Ascending aorta (tissue), 2 donors: Measurements from ENCODE around the gene OR2V2. TPM values are rescaled to one million over a fixed set of nuclear protein-coding genes. Genes with fewer than 3 reads are reported as not detected.
"Not testable (repeated sequence)": the region's sequence is repeated elsewhere in the genome, so short reads cannot be mapped to it uniquely, and the experiment has no call there.

Experiments used
- DNase-seq, 2 donors: peaks; one replicate each; pipeline ENCODE4 v3.0.0-alpha.2; 2019; ENCODE audit warnings: low spot score in 2 of 2
- H3K27ac ChIP-seq, 2 donors: fragments of 200-600 bp; sonication (generic); one replicate each; pipeline ENCODE4 v1.5.1; 2016 to 2017; ENCODE audit warnings: mild to moderate bottlenecking in 1 of 2
- H3K27me3 ChIP-seq: fragments of 200-600 bp; sonication (generic); one replicate; pipeline ENCODE4 v1.5.1; 2017
- H3K36me3 ChIP-seq, 2 donors: fragments of 200-600 bp; sonication (generic); one replicate each; pipeline ENCODE4 v1.5.1; 2016
- H3K4me1 ChIP-seq, 2 donors: fragments of 200-600 bp; sonication (generic); one replicate each; pipeline ENCODE4 v1.5.1; 2016 to 2017; ENCODE audit warnings: mild to moderate bottlenecking in 1 of 2
- H3K4me3 ChIP-seq, 2 donors: fragments of 200-600 bp; sonication (generic); one replicate each; pipeline ENCODE4 v1.5.1; 2016 to 2017; ENCODE audit warnings: mild to moderate bottlenecking in 1 of 2
- H3K9me3 ChIP-seq, 2 donors: fragments of 200-600 bp; sonication (generic); one replicate each; pipeline ENCODE4 v1.5.1; 2016
- CTCF ChIP-seq, 3 experiments: fragments of 200-600 bp in 2 of 3; fragments of 450-650 bp in 1 of 3; sonication (generic) in 2 of 3; IDR thresholded peaks; one replicate each; pipeline ENCODE4 v1.5.1; 2016 to 2019; ENCODE audit warnings: antibody characterized with exemption in 3 of 3, mild to moderate bottlenecking in 1 of 3, moderate library complexity in 1 of 3
- intact Hi-C: fragments of 100-400 bp; cut with DNase I; formaldehyde crosslinking; loops from one replicate; pipeline ENCODE4 v1.15.1; 2023
- total RNA-seq: library from RNA; depleted of rRNA; stranded (reverse); fragments of >200 nt; gene quantifications from one replicate; pipeline ENCODE4 v1.1.0, GENCODE V29; 2016

OR2V2 gene
- total RNA-seq, 1 donor from 2014 or later = not detected

DNA sequence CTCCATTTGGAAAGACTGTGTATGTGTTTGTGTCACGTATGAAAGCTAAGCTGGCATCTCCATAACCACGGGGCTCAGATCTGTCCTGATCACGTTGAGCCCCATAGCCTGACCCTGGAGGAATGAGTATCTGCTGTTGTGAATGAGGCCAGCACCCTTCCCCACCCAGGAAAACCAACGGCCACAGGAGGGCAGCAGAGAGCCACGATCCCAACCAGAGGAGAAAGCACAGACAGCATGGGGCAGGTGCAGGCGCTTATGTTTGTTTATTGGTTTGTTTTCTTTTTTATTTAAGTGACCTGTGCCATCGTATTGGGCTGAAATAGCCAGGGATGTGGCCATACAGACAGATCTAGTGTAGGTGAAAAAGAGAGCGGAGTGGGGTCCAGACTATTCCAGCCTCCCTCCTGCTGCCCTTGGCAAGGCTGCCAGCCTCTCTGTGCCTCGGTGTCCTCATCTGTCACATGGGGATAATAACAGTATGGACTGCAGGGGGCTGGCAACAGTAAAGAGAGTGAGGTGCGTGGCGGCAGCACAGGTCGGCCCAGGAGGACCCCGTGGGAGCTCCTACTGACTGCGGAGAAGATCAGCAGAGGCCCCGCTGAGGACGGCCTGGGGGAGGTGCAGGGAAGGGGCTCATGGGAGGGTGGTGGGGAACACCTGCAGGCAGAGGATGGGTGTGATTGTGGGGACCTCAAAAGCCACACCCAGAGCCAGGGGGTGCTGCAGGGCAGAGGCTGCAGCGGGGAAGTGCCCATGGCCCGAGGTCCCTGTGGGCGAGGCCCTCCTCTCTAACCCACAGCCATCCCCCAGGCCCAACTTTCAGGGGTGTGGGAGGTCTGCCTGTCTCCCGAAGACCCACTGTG is 12.1 kb downstream of the OR2V2 start:
- H3K4me1 ChIP-seq = peaks cover 0 to 3% of the 10 kb centered on the region in 2 donors
- H3K27ac ChIP-seq = peak overlapping the region in 1 of 2 donors; percentile 55
- DNase-seq = peak in 1 of 2 donors; percentile 89
- intact Hi-C loops = loop anchor here (1.0 to 5.0 kb wide), 3 partner anchors 25 to 375 kb away; no protein-coding TSS in a partner anchor
- no peaks in the 10 kb centered on the region for H3K27me3 ChIP-seq
- no peak overlapping the region for H3K4me3 ChIP-seq
- peak; percentile 70 to 83 (median 75) for TF ChIP-seq CTCF (IDR thresholded peaks at IDR 0.05)
- H3K9me3 ChIP-seq = no peaks in the 10 kb centered on the region
- H3K36me3 ChIP-seq = no peaks in the 10 kb centered on the region

DNA sequence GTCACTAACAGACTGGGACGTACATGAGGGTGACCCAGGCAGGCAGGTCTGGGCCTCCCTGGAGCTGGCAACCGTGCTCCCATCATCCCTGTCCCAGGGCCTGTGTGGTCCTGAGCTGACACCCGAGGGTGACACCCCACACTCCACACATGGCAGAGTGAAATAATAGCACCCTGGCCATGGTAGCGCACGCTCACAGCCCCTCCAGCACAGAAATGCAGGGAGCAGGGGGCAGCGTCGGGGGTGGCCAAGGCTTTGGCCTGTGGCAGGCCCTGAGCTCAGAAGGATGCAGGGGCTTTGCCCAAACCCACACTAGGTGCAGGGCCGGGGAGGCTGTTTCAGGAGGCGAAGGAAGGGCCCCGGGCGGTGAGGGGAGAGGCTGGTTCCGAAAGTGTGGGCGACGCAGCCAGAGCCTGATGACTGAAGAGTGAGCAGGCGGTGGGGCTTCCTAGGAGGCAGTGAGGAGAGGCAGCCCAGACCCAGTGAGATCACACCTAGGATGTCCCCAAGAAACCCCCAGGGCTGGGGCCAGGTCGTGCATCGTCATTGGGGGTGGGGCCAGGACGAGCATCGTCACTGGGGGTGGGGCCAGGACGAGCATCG is 12.9 kb downstream of the OR2V2 start:
- peak in 1 of 2 donors; percentile 83 for DNase-seq

GRCh38 chr5:181160755-181161533 is 13.6 kb downstream of the OR2V2 start:
- not testable (repeated sequence) for H3K27ac ChIP-seq, H3K36me3 ChIP-seq, H3K27me3 ChIP-seq, H3K9me3 ChIP-seq, H3K4me1 ChIP-seq
- peak overlapping the region in 1 of 2 donors; percentile 23 for H3K4me3 ChIP-seq
- intact Hi-C loops = loop anchor here (5.0 kb wide), 1 partner anchor 349 kb away; no protein-coding TSS in a partner anchor
- peak in 1 of 2 donors; percentile 66 for DNase-seq

More for the DNA sequence above, 12.9 kb downstream of the OR2V2 start:
- H3K27me3 ChIP-seq = no peaks in the 10 kb centered on the region
- H3K9me3 ChIP-seq = no peaks in the 10 kb centered on the region
- H3K4me3 ChIP-seq = peak overlapping the region in 1 of 2 donors; percentile 23
- intact Hi-C loops = loop anchor here (5.0 kb wide), 1 partner anchor 348 kb away; no protein-coding TSS in a partner anchor
- no peak for TF ChIP-seq CTCF (IDR thresholded peaks at IDR 0.05)
- H3K27ac ChIP-seq = peak overlapping the region in 1 of 2 donors; percentile 55
- H3K4me1 ChIP-seq = peaks cover 0 to 3% of the 10 kb centered on the region in 2 donors
- no peaks in the 10 kb centered on the region for H3K36me3 ChIP-seq

- peak in 1 of 2 donors; percentile 61 for DNase-seq
- TF ChIP-seq CTCF (IDR thresholded peaks at IDR 0.05) = no peak
- intact Hi-C loops = loop anchor here (5.0 kb wide), 1 partner anchor 349 kb away; no protein-coding TSS in a partner anchor
- Histone ChIP-seq H3K27ac (no peak overlapping the region), H3K9me3 (no peaks in the 10 kb centered on the region), H3K36me3 (no peaks in the 10 kb centered on the region), H3K27me3 (no peaks in the 10 kb centered on the region), H3K4me3 (no peak overlapping the region), H3K4me1 (peaks cover 0 to 3% of the 10 kb centered on the region in 2 donors)
Measured at GRCh38 chr5:181161534-181162175, 14.3 kb downstream of the OR2V2 start.

- DNase-seq = peak in 1 of 2 donors; percentile 61
- no peak overlapping the region for H3K4me3 ChIP-seq
- H3K4me1 ChIP-seq = peaks cover 0 to 3% of the 10 kb centered on the region in 2 donors
- intact Hi-C loops = loop anchor here (5.0 kb wide), 1 partner anchor 351 kb away; no protein-coding TSS in a partner anchor
- H3K27me3 ChIP-seq = no peaks in the 10 kb centered on the region
- no peaks in the 10 kb centered on the region for H3K9me3 ChIP-seq
- H3K27ac ChIP-seq = no peak overlapping the region
- no peaks in the 10 kb centered on the region for H3K36me3 ChIP-seq
- no peak for TF ChIP-seq CTCF (IDR thresholded peaks at IDR 0.05)
Measured at GRCh38 chr5:181163487-181164075, 16.2 kb downstream of the OR2V2 start.
